ENCODE data around the gene C6orf15.

The C6orf15 gene

GRCh38 chr6:31129130-31129529 is 16.8 kb upstream of the C6orf15 start:
- DNase-seq, result no peak

- no peak for DNase-seq
Observed at GRCh38 chr6:31128093-31128676, 15.8 kb upstream of the C6orf15 start.

GRCh38 chr6:31126396-31127175 is 14.2 kb upstream of the C6orf15 start:
- no peak for DNase-seq

- no peak for DNase-seq
Observed at GRCh38 chr6:31125586-31126363, 13.4 kb upstream of the C6orf15 start.

- DNase-seq, result no peak
Observed at GRCh38 chr6:31125162-31125561, 12.8 kb upstream of the C6orf15 start.

- no peak for DNase-seq
Observed at GRCh38 chr6:31122791-31123706, 10.7 kb upstream of the C6orf15 start.

GRCh38 chr6:31121131-31121790 is 8.9 kb upstream of the C6orf15 start:
- no peak for DNase-seq

GRCh38 chr6:31120151-31120915 is 8.0 kb upstream of the C6orf15 start, which contains the start of gene CDSN:
TSS of gene CDSN (minus strand) at chr6:31120446. CDS start at chr6:31120419, 27 bp downstream.
- no peak for DNase-seq

GRCh38 chr6:31118178-31118577 is 5.8 kb upstream of the C6orf15 start:
- no peak for DNase-seq

GRCh38 chr6:31116661-31117385 is 4.4 kb upstream of the C6orf15 start:
- DNase-seq, result no peak

GRCh38 chr6:31115941-31116560 is 3.7 kb upstream of the C6orf15 start:
- no peak for DNase-seq

- no peak for DNase-seq
Observed at GRCh38 chr6:31114970-31115849, 2.8 kb upstream of the C6orf15 start.

- DNase-seq, result no peak
Observed at GRCh38 chr6:31114541-31114878, 2.1 kb upstream of the C6orf15 start, which contains the start of gene PSORS1C1. TSS of gene PSORS1C1 (plus strand) at chr6:31114800. CDS start at chr6:31129633, 14,833 bp downstream.

- no peak for DNase-seq
Observed at GRCh38 chr6:31113861-31114540, 1.6 kb upstream of the C6orf15 start.

GRCh38 chr6:31111712-31112111 is 663 bp downstream of the C6orf15 start:
- DNase-seq, result no peak

GRCh38 chr6:31110825-31111582 is 1.4 kb downstream of the C6orf15 start:
- DNase-seq, result no peak

- no peak for DNase-seq
Observed at GRCh38 chr6:31107052-31107451, 5.3 kb downstream of the C6orf15 start.

- DNase-seq, result no peak
Observed at GRCh38 chr6:31103136-31103535, 9.2 kb downstream of the C6orf15 start.
